NCI-H187 treated with DMSO at 0.1 percent for 48 hours (cell line): ENCODE measurements around the gene ARHGEF17.
"Not testable (repeated sequence)": the region's sequence is repeated elsewhere in the genome, so short reads cannot be mapped to it uniquely, and the experiment has no call there.

Source experiments
- DNase-seq: peaks from one replicate; lab custom pipeline; 2025; lab: John Stamatoyannopoulos, UW

ARHGEF17 gene

GRCh38 chr11:73273222-73273895, 34.7 kb upstream of the ARHGEF17 start:
- no peak for DNase-seq

GRCh38 chr11:73274191-73274590, 33.9 kb upstream of the ARHGEF17 start:
- DNase-seq = not testable (repeated sequence)

GRCh38 chr11:73274722-73275380, 33.2 kb upstream of the ARHGEF17 start:
- DNase-seq = no peak

DNA sequence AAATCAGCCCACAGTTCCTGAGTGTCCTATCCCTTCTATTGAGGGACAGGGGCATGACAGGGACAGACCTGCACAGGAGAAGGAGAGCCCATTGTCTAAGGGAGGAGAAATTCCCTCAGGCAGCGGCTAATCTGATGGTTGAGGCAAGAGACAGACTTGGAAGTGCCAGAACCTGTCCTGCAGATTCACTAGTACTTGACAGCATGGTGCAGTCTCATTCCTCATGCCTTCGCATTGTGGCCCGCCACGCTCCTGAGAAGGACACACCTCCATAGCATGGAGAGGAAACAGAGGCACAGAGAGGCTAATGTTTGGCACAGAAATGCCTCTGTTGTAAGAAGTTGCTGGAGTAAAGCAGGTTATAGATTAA, 32.7 kb upstream of the ARHGEF17 start:
- DNase-seq = no peak

- no peak for DNase-seq
These were observed 30.6 kb upstream of the ARHGEF17 start for GRCh38 chr11:73277467-73277866.

- no peak for DNase-seq
These were observed 27.4 kb upstream of the ARHGEF17 start for GRCh38 chr11:73280626-73281025.

- no peak for DNase-seq
These were observed 26.8 kb upstream of the ARHGEF17 start for GRCh38 chr11:73281201-73281741.

DNA sequence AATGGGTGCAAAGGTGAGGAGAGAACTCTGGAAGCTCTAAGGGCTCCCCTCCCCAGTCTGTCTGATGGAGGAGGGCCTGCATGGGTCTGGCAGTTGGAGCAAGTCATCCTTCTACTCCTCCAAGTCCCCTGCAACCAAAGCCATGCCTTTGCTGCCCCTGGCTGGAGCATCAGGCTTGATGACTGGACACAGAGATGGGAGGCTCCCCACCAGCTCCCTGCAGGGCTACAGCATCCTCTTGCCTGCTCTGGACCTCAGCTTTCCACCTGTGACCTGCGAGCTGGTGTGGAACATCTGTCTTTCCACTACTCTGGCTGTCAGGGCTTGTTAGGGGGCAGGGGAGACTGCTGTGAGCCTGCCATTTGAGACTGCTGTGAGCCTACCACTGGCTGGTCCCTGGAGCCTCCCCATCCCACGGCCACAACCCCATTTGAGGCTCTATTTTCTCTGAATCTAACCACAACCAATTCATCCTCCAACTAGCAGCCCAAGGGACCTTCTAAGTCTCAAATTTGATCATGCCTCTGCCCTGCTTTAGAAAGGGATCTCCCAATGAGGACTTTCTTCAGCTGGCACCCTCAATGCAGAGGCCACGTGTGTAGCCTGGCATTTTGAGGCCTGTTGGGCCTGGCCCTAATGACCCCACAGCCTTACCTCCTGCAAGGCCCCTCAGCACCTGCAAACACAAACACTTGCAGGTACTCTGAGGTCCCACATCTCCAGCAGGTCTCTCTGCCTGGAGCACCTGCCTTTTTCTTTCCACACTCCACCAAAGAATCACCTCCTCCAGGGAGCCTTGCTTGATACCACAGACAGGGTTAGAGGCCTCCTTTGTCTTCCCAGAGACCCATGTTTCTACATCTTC, 26.0 kb upstream of the ARHGEF17 start:
- DNase-seq = no peak

GRCh38 chr11:73283276-73284000, 24.6 kb upstream of the ARHGEF17 start:
- no peak for DNase-seq

- DNase-seq = no peak
These were observed 24.0 kb upstream of the ARHGEF17 start for GRCh38 chr11:73284106-73284505.

DNA sequence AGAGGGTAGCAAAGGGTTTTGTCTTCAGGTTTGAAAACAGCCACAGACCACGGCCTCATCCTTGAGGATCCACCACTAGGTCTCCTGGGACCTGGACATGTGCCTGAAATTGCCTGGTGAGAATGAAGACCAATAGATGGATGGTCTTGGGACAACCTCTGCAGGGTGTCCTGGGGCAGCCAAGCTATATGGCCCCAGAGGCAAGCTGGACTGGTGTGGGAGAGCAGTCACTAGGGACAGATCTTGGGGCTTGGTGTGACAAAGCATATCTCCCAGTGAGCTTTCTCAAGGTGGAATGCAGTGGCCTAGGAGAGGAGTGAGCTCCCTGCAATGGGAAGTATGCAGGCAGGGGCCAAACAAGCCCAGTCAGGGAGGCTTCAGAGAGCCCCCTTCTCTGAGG, 22.4 kb upstream of the ARHGEF17 start:
- DNase-seq = no peak

DNA sequence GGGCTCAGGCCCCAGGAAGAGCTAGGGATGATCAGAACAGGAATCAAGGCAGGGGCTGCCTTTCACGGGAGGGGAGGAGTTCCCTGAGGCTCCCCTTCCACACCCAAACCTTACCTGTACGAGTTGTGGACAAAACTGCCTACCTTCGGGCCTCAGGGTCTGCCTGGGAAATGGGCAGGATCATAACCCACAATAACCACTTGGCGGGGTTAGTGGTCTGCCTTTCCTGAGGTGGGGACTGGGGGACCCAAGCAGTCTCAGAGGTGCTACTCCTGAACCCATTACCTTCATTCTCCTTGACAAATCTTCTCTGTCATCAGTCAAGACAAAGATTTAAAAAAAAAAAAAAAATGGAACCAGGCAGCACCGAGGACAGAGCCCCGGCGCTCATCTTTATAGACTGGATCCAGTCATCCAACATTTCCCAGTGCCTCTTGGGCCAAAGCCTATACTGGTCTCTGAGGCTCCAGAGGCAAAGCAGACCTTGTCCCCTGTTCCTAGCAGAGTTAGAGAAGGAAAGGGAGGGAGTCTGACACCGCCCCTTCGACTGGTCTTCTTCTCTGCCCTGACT, 21.8 kb upstream of the ARHGEF17 start:
- DNase-seq = no peak

- no peak for DNase-seq
These were observed 20.5 kb upstream of the ARHGEF17 start for GRCh38 chr11:73287400-73288101.

GRCh38 chr11:73288192-73288872, 19.7 kb upstream of the ARHGEF17 start:
- no peak for DNase-seq

DNA sequence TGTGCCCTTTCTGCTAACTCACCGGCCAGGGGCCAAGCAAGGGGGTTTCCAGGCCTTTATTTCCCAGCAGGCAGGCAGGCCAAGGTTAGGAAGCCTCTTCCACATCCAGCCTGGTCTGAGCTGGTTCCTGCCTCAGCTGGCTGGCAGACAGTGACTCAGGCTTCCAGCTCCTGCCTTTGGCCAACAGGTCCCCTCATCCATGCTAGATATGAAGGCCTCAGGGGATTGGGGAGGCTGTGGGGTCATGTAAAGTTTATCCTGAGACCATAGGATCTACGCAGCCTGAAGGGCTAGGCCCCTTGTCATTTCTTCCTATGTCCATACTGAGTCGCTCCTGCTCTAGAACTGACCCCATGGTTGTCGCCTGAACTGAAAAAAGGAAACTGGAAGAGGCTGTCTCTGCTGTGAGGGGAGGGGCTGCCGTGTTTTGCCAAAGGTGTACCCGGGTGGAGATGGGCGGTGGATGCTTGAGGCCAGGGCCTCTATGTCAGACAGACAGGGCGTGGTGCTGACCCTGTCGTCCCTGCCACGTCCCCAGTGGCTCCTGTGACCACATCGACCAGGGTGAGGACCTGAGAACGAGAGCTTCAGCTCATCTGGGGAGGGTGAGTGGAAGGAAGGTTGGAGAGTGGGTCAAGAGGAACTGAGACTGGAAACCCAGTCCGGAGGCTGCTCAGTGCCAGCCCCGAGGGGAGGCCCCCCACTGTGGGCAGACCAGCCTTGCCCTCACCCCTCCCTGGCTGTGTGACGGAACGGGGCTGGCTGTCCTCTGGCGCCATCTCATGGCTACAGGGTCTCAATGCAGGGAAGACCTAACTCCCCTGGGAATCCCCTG, 19.0 kb upstream of the ARHGEF17 start:
- no peak for DNase-seq

- DNase-seq = no peak
These were observed 17.5 kb upstream of the ARHGEF17 start for GRCh38 chr11:73290536-73290935.

DNA sequence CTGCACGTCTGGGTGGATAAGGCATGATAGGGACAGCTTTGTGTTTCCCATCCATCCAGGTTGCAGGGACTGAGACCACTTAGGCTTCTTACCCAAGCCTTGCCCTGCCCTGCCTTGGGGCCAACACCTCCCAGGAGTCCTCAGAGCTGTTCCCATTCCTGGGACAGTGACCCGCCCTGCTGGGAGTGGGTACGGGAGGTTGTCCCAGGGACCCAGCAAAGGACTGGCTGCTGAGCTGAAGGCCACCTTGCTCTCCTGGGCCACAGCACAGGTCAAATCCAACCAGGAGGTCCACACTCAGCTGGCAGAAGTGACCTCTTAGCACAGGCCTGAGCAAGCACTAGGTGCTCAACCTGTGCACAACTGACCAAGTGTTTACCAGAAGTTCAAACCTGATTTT, 16.9 kb upstream of the ARHGEF17 start:
- no peak for DNase-seq

GRCh38 chr11:73291781-73292524, 16.1 kb upstream of the ARHGEF17 start:
- DNase-seq = no peak

DNA sequence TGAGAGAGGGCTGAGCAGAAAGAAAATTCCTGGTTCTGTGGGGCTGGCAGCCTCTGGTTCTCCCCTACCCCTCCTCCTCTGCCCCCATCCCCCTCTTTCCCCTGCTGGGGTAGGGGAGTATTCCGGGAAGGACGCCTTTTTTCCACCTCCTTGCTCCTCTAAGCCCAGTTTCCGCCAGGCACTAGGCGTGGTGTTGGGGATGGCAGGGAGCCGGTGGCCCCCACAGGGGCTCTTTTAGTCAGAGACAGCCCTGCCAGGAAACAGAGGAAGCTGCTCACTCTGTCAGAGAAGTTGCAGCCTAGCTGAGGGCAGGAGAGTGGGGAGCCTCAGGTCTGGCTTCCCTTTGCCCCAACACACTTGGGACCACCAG, 15.6 kb upstream of the ARHGEF17 start:
- no peak for DNase-seq
